Breast epithelium (tissue), 3 donors: ENCODE measurements around the gene ID1.

Experiments
- POLR2A ChIP-seq: fragments of 450-650 bp; IDR thresholded peaks from one replicate; pipeline ENCODE4 v1.6.1; 2016; ENCODE audit warnings: antibody characterized with exemption, mild to moderate bottlenecking, moderate library complexity
- POLR2AphosphoS5 ChIP-seq, 3 donors: sonication (generic); formaldehyde crosslinking; IDR thresholded peaks; one replicate each; pipeline ENCODE4 v1.6.1; 2017; ENCODE audit warnings: antibody characterized with exemption in 3 of 3

DNA sequence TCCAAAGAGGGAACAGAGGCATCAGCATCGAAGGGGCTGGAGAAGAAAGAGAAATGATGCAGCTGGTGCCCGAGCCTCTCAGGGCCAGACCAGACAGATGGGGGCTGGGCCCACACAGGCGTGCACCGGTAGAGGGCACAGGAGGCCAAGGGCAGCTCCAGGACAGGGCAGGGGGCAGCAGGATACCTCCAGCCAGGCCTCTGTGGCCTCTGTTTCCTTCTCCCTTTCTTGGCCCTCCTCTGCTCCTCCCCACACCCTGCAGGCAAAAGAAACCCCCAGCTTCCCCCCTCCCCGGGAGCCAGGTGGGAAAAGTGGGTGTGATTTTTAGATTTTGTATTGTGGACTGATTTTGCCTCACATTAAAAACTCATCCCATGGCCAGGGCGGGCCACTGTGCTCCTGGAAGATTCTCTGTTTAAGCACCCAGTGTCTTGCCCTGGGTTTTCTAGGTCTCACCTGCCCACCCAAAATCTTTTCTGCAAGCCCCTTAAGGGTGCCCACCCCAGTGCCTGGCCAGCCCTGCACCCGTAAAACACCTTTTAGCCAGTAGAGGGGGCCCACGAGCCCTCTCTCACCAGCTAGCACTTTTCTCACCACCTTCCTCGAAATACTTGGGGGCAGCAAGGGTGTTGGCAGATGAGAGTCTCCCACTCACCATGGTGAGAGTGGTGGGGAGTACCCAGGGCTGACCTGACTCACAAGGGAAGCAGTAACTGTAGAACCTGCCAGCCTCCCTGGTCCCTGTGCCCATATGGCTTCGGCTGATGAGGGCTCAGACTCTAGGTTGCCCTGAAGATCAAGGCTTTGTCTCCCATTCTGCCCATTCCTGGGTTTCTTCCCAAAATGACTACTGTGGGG lies 35.7 kb upstream of the ID1 start:
- no peak for TF ChIP-seq POLR2A
- TF ChIP-seq POLR2AphosphoS5 (IDR thresholded peaks at IDR 0.05), result no peak
